ENCODE measurements around the gene ERGIC1. TPM values are rescaled to one million over a fixed set of nuclear protein-coding genes. Genes with fewer than 3 reads are reported as not detected.

Gene ERGIC1
- total RNA-seq, 4 donors from 2014 or later: 50.9 to 83.0 (median 65.5) TPM

DNA sequence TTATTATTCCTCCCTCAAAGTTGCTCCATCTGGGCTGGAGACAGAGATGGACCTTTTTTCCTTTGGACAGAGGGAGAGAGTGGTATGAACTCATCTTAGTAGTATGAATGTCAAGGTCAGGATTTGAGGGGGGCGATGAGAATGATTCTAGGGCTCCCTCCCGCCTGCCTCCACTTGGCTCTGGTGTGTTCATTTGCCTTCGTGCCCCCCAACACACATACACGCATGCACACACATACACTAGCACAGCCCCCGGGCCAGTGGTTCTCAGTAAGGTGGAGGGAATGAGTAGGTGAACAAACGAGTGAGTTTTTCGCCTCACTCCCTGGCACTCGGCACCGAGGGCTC, 44.5 kb downstream of the ERGIC1 start:
- peaks cover 6 to 45% (median 14%) of the 10 kb centered on the region in 3 donors for H3K4me1 ChIP-seq
- TF ChIP-seq, protein P1, sequence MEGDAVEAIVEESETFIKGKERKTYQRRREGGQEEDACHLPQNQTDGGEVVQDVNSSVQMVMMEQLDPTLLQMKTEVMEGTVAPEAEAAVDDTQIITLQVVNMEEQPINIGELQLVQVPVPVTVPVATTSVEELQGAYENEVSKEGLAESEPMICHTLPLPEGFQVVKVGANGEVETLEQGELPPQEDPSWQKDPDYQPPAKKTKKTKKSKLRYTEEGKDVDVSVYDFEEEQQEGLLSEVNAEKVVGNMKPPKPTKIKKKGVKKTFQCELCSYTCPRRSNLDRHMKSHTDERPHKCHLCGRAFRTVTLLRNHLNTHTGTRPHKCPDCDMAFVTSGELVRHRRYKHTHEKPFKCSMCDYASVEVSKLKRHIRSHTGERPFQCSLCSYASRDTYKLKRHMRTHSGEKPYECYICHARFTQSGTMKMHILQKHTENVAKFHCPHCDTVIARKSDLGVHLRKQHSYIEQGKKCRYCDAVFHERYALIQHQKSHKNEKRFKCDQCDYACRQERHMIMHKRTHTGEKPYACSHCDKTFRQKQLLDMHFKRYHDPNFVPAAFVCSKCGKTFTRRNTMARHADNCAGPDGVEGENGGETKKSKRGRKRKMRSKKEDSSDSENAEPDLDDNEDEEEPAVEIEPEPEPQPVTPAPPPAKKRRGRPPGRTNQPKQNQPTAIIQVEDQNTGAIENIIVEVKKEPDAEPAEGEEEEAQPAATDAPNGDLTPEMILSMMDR (IDR thresholded peaks at IDR 0.05): no peak
- no peak for TF ChIP-seq POLR2A (IDR thresholded peaks at IDR 0.05)
- no peaks in the 10 kb centered on the region for H3K9me3 ChIP-seq
- H3K27ac ChIP-seq: peak overlapping the region; percentile 44 to 88 (median 82)
- intact Hi-C loops (cut with DNase I): no loop called here
- DNase-seq: no peak
- 73 to 75% methylated on average over 6 to 9 of the region's 9 CpGs for WGBS, 2 donors
- H3K36me3 ChIP-seq: peaks cover 0 to 12% (median 0%) of the 10 kb centered on the region in 3 donors
- H3K4me3 ChIP-seq: peak overlapping the region in 3 of 4 donors; percentile 10 to 15 (median 13)
- H3K27me3 ChIP-seq: no peaks in the 10 kb centered on the region

DNA sequence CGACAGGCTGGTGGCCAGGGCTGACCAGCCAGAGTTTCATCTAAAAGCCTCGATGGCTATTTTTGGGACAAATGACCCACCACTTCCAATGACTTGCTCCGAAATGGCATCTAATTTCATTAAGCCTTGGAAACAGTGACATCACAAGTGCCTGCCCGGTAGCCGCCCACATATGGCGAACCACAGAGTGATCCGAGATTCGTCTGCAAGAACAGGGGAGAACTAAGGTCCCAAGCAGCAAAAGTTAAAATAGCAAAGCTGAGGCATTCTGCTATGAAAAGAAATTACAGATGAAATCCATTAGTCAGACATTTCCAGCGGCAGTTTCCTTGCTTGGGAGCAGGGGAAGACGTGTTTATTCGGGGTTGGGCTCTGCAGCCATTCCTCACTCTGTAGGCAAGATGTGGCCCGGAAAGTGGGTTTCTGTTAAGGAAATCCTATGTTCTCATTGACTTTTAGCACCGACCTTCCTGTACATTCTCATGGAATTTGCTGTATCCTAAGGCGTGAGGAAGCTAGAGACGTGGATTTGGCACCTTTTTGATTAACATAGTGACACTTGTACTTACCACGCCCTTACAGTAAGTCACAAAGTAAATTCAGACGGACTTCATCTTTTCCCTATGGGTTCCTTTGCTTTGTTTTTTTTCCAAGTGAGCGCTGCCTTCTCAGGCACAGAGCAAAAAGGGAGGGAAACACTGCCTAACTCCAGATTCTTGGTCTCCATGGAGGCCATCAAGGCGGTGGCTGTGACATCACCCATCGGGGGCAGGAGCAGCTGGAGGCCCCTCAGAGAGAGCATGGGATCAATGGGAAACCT, 45.1 kb downstream of the ERGIC1 start:
- intact Hi-C loops (cut with DNase I): no loop called here
- Histone ChIP-seq H3K27me3 (no peaks in the 10 kb centered on the region), H3K36me3 (peaks cover 0 to 16% (median 0%) of the 10 kb centered on the region in 3 donors), H3K4me3 (peak overlapping the region in 3 of 4 donors; percentile 10 to 15 (median 13)), H3K27ac (peak overlapping the region; percentile 44 to 88 (median 82)), H3K9me3 (no peaks in the 10 kb centered on the region), H3K4me1 (peaks cover 4 to 43% (median 13%) of the 10 kb centered on the region in 3 donors)
- 65 to 66% methylated on average over 12 to 19 of the region's 20 CpGs for WGBS, 2 donors
- no peak for DNase-seq
- TF ChIP-seq POLR2A (IDR thresholded peaks at IDR 0.05): no peak
- TF ChIP-seq, protein P1 (IDR thresholded peaks at IDR 0.05): no peak

DNA sequence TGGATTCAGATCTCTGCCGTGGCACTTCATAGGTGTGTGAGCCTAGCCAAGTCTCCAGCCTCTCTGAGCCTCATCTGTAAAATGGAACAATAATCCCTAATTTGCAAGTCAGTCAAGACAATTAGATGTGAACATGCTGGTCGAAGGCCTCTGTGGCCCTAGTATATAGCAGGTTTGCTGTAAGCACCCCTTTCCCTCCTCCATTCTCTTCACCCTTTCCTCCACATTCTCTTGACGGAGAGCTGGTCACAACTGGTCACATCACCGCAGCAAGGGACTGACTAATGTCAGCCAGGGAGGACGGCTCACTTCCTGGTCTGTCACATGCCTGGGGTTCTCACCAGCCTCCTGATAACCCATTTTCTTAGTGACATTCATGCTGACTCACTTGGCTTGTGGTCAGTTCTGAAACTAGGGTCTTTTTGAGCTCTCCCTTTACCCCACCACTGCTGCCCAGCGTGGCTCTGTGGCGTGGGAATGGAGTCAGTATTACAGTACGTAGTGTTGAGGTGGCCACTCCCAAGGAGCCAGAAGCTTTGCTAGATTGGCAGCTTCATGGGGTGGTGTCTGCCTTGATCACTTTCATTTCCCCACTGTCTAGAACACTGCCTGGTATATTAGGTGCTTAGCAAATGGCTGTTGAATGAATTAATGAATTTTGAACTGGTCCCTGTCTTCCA, 47.8 kb downstream of the ERGIC1 start:
- Histone ChIP-seq H3K36me3 (peaks cover 0 to 28% (median 0%) of the 10 kb centered on the region in 3 donors), H3K4me1 (peaks cover 4 to 51% (median 14%) of the 10 kb centered on the region in 3 donors), H3K4me3 (no peak overlapping the region), H3K9me3 (no peaks in the 10 kb centered on the region), H3K27ac (peak overlapping the region in 3 of 4 donors; percentile 31 to 59 (median 53)), H3K27me3 (no peaks in the 10 kb centered on the region)
- intact Hi-C loops (cut with DNase I): no loop called here
- no peak for DNase-seq
- WGBS, 2 donors: 65 to 68% methylated on average over 8 of the region's 8 CpGs
- no peak for TF ChIP-seq POLR2A (IDR thresholded peaks at IDR 0.05)
- TF ChIP-seq, protein P1 (IDR thresholded peaks at IDR 0.05): no peak

DNA sequence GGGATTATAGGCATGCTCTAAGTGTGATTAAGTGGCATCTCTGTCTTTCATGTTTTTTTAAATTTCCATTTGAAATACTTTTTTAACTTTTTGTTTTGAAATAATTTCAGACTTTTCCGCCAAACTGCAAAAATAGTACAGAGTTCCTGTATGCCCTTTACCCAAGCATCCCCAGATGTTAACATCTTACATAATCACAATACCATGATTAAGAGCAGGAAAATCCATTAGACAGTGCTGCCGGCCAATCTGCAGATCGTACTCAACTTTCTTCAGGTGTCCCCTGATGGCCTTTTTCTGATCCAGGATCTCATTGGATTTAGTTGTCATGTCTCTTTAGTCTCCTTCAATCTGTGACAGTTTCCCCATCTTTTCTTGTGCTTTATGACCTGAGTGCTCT, 49.0 kb downstream of the ERGIC1 start:
- intact Hi-C loops (cut with DNase I): no loop called here
- Histone ChIP-seq H3K27ac (no peak overlapping the region), H3K4me1 (peaks cover 4 to 58% (median 17%) of the 10 kb centered on the region in 3 donors), H3K4me3 (no peak overlapping the region), H3K36me3 (peaks cover 0 to 28% (median 0%) of the 10 kb centered on the region in 3 donors), H3K27me3 (no peaks in the 10 kb centered on the region), H3K9me3 (no peaks in the 10 kb centered on the region)
- DNase-seq: no peak
- TF ChIP-seq, protein P1 (IDR thresholded peaks at IDR 0.05): no peak
- no peak for TF ChIP-seq POLR2A (IDR thresholded peaks at IDR 0.05)
- WGBS, 2 donors: 79 to 87% methylated on average over 3 of the region's 3 CpGs

Measured in esophagus squamous epithelium (tissue), 5 donors.